HG02610 (cell line): ENCODE measurements around the gene CDH23.

Experiments
- ATAC-seq: cut with Tn5 transposase; IDR thresholded peaks from one replicate; pipeline ENCODE4 v1.9.1; 2021; ENCODE audit warnings: mild to moderate bottlenecking, moderate library complexity; ENCODE audit not compliant: unreplicated experiment

Gene CDH23

DNA sequence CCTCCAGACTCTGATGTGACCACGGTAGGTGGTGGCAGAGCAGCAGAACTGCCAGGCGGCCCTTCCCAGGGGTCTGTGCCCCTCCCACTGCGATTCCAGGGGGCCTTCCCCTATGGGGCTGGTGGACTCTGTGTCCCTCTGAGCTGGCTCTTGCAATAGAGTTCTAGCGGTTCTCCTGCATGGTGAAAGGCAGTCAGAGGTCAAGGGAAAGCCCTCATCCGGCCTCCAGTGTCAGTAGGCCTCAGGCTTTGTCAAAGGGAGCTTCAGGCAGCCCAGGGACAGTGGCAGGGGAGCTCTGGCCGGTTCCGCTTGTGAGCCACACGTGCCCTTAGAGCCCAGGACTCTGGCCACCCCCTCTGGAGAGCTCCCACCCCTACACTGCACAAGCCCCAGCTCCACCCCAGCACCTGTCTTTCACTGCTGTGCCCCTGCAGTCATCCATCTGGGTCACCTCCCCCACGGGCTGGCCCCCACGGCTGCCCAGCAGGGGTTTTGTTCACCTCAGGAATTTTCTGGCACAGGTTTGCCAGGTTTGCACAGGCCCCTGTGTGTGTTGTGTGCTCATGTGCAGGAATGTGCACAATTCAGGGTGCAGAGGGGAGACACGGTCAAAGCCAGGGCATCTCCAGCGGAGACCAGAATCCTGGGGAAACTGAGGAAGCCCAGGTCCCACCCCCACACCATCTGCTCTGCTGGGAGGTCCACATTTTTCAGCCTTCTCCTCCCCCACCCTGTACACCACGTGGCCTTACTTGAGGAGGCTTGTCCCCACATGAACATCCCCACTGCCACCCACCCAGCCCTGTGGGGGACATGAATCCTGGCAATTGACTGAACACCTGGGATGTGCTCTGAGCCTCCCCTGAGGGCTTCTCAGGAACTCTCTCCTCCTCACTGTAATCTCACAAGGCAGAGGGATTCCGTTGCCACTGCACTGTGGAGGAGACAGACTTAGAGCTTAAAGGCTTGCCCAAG is 299.1 kb downstream of the CDH23 start:
- ATAC-seq = no peak

DNA sequence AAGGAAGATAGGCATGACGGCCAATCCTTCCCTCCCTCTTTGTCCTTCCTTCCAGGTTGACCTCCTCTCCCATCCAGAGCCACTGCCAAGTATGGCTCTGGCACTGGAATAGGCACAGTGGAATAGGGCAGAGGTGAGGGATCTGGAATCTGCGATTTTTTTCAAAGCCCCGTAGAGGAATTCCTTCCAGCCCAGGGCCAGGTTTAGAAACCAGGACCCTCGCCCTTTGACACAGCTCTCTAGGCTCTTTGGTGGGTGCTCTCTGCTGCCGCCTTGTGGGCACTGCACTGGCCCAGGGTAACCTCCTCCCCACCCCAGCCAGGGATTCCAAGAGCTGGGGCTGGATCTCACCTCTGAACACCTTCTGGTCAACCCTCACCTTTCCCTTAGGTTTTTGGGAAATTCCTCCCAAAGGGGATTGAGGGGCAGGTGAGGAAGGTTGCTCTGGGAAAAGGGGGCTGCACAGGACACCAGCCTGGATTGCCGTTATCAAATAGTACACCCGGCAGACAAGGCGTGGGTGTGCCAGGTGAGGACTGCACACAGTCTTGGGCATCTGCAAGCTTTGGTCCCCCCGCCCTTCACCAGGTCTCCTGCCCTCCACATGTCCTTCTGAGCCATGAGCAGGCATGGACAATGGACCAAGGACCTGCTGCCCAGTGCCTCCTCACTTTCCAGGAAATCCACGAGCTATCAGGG is 300.1 kb downstream of the CDH23 start:
- no peak for ATAC-seq

DNA sequence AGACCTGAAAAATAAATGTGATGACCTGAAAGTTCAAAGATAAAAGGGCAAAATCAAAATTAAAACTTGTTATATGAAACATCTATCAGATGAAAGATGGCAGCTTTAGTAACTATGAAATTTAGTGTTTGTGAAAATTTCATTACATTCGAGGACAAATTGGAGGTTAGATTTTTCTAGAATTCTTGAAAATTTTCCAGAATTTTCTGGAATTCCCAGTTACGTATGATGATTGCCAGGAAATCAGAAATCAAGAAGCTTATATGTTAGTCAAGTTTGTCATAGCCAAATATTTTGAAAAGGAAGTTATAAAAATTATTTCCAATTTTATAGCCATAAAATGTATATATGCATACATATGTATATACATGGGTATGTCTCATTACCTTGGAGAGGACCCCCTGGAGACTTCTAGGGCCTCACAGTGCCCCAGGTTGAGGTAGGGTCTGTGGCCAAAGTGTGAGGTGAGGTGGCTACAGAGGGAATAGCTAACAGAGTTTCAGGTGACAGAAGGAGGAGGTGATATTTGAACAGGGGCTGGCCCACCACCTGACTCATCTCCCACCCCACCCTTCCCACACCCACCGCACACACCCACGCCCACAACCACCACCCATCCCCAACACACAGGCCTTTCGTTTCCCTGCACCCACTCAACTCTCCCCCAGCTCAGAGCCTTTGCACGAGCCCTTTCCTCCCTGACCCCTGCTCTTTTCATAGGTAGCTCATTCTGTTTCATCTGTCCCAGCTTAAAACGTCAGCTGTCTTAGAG is 301.4 kb downstream of the CDH23 start:
- no peak for ATAC-seq

DNA sequence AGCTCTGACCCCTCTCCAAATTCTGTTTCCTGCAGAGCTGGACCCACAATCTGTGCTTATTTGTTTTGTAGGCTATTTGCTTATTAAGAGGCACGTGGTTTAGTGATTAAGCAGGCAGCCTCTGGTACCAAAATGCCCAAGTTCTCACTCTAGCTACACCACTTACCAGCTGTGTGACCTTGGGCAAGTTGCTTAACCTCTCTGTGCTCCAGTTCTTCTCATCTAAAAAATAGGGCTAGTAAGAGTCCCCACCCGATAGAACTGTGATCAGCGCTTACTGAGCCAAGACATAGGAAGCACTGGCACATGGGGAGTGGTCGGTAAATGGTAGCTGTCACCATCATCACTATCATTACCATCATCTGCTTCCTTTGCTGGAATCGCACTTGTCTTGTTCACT is 302.0 kb downstream of the CDH23 start:
- ATAC-seq = no peak

DNA sequence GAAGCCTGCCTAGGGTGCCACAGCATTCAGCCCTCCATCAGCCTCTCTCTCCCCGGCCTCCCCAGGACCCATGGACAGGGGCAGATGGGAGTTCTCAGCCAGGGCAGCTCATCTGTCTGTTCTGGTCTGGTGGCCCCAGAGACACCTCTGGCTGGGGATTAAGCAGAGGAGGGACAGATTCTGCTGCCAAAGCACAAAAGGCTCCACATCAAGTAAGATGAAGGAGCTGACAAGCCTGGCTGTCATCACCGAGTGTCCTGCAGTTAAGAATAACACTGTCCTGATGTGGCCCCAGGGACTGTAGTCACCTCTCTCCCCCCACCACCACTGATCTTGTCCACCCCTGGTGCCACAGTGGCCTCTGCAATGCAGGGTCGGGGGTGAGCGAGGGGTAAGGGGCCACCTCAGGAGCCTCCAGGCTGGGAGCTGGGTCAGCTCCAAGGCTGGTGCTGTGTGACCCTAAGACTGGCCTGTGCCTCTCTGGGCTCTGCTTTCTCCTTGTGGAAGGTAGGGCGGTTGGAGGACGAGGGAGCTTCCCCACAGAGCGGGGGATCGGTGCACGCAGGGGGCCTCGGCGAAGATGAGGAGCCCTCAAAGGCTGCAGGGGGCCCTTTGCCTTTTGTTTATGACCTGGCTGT is 304.1 kb downstream of the CDH23 start:
- ATAC-seq = no peak

DNA sequence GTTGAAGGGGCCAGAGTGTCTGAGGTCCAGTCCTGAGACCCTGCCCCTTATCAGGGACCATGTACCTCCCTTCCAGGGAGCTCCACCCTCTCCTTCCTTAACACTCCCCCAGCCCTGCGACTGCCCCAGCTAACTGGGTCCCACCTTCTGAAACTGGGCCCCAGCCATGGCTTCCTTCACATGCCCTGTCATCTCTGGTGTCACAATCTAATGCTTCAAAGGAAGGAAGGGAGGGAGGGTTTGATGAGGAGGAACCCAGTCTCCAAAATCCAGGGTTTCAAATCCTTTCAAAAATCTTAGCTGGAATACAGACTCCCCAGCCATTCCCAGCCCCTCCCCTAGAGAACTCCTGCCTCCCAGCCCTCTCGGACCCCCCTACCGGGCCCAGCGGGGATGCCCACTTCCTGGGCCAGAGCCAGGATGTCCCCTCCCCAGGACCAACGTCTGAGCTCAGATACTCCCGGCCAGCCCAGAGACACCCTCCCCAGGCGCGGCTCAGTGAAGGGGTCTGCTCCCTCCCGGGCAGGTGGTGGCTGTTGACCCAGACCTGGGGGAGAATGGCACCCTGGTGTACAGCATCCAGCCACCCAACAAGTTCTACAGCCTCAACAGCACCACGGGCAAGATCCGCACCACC is 304.9 kb downstream of the CDH23 start:
- ATAC-seq = no peak

DNA sequence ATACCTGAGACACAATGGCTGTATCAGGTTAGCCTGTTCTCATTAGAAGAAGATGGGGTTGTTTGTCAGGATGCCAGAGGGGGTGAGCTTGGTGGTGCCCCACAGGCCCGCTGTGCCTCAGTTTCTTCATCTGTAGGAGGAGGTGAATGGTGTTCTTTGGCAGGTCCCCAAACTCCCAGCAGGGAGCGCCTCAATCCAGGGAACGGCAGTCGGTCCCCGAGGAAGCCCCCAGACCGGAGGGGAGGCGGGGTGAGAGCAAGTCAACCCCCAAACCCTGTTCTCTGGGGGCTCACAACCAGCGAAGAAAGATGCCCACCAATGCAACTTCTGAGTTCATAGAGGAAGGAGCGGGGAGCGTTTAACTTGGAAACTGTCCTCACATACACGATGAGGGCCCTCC is 306.9 kb downstream of the CDH23 start:
- ATAC-seq = no peak

DNA sequence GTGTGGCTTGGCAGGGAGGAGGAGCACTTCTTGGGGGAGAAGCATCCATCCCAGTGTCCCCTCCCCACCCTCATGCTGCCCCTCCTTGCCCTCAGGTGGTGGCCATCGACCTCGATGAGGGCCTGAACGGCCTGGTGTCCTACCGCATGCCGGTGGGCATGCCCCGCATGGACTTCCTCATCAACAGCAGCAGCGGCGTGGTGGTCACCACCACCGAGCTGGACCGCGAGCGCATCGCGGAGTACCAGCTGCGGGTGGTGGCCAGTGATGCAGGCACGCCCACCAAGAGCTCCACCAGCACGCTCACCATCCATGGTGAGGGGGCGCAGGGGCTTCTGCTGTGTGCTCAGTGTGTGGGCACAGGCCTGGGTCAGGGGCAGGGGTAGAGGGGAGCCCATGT is 308.1 kb downstream of the CDH23 start:
- ATAC-seq = no peak

DNA sequence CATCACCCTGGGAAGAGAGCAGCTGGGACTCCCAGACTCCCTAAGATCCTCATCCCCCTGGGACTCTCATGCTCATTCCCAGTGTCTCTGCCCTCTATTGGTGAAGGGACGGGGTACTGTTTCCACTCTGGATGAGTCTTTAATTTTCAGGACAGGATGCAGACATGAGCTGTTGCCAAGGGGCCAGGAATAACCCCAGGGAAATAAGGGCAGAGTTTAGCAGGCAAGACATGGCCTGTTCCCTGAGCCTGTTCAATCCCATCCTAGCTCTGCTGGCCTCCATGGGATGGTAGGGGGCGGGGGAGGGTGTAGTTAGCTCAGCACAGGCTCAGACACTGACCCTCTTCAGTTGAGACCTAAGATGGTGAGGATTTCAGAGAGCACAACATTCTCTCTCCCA is 308.9 kb downstream of the CDH23 start:
- no peak for ATAC-seq

DNA sequence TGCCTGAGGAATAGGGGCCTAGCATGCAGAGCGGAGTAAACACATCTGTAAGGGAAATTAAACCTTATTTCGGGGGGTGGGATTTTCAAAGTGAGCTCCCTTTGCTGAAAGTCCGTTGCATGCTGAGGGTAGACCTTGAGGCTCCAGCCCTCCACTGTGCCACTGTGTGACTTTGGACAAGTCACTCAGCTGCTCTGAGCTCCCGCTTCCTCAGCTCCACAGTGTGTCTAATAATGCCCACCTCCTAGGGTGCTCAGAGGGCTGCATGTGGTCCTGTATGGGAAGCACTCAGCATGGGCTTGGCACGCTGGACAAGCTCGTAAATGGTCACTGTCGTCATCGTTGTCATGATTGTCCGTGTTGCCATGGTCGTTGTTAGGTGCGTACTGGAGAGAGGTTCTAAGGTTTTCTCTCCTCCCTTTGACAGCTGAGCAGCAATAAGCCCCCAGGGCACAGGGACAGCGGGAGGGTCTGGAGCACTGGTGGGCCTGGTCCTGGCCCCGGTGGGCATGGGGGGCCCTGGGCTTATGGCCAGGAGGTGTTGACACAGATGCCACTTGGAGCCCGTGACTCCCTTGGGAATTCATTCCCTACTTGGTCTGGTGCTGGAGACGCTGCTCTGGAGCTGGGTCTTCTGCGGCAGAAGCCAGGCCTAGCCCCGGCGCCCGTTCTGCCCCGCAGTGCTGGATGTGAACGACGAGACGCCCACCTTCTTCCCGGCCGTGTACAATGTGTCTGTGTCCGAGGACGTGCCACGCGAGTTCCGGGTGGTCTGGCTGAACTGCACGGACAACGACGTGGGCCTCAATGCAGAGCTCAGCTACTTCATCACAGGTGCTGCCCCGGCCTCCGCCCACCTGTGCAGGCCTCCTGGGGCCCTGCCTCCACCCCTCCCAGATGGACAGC is 309.7 kb downstream of the CDH23 start:
- ATAC-seq = no peak

DNA sequence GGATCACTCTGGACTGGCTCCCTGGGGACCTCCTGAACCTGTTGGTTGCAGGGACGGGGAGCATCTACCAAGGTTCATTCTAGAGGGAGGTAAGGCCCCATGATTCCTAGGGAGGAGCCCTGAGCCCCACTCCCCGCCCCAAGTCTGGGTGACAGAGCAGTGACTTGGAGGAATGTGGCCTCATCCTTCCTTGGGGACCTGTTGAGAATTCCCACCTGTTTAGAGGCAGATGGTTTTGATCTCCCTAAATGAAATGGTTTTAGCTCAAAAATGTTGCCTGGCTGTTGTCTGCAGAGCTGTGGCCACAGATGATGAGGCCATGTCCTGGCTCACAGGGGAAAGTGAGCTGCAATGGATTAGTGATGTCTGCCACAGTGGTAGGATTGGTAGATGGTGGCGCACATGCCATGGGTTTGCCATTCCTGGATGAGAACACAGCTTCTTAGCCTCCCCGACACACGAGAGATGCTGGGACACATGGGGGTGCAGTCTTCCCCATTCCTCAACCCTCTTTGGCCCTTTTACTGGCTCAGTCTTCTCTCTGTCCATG is 310.6 kb downstream of the CDH23 start:
- ATAC-seq = no peak

DNA sequence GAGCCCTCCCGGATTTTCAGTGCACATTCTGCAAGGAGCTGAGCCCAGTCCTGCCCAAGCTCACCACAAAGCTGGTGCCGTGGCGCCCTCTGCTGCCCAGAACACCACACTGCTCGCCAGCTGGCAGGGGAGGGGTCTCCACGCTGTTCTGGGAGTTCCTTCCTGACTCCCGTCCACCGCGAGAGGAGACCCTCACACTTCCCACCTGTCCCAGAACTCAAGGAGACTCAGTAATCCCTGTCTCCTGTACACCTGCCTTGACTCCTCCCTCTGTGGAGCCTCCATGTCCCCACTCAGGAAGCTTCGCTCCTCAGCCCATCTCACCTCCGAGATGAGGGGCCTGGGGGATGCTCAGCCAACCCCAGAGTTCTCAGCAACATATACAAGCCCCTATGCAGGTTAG is 311.6 kb downstream of the CDH23 start:
- no peak for ATAC-seq

DNA sequence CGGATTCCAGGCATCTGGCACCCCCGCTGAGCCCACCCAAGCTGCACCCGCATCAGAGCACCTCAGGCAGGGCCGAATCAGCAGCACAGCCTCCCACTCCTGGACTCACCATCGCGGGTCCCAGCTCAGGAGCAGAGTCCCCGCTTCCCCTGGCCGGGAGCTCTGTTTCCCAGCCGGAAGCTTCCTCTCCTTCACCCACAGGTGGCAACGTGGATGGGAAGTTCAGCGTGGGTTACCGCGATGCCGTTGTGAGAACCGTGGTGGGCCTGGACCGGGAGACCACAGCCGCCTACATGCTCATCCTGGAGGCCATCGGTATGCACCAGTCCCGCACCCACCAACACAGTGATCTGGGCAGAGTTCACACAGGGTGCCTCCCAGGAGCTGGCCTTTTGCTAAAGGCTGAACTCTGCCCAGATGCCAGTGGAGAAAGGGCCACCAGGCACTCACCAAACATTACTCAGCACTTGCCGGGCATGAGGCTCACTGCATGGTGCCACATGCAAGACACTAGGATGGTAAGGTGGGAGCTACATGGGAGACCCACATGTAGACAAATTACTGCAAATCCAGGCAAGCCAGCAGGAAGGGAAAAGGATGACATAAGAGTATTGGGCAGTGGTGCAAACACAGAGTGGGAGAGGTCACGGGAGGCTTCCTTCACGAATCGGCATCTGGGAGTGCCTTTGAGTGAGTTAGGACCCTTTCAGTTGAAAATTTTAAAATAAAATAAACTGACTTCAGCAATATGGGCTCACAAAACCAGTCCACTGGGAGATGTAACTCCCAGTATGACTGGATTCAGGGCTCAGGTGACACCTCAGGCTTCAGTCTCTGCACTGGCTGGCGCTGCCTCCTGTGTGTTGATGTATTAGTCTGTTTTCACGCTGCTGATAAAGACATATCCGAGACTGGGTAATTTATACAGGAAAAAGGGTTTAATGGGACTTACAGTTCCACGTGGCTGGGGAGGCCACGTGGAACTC is 312.5 kb downstream of the CDH23 start:
- no peak for ATAC-seq

DNA sequence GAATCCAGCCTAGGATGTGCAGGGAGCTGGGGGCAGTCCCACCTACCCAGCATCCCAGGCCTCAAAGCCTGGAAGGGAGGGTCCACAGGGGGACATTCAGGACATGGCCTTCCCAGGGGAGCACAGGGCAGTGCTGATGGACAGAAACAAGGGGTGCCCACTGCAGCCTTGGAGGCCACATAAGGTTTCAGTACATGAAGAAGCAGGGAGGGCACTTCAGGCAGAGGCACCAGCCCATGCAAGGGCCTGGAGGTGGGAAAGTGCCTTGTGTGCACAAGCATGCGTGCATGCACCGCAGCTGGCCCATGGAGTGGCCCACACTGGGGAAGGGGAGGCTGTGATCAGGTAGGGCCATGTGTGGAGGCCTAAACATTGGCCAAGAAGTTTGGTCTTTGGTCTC is 313.8 kb downstream of the CDH23 start:
- ATAC-seq = no peak

DNA sequence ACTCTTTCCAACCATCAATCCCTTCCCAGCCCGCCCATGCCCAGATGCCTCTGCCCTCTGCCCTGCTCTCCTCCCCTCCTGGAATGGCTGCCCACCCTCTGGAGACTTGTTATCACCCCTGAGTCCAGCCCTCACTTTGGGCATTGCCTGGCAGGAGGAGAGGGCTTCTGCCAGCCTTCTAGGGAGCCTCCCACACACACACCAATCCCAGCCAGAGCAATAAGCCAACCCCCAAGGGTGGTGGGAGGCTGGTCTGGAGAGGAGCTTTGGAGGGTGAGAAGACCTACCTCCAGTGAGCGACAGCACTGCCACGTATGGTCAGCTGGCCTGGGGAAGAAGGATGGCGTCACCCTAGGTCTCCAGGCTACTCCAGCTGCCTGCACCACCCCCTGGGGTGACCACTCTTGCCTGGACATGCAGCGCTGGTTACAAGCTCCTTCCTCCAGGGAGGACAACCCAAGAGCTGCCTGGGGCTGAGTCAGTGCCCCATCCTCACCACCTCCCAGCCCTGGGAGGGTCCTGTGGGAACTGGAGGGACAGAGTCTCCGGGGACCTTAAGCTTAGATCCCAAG is 314.4 kb downstream of the CDH23 start:
- no peak for ATAC-seq

DNA sequence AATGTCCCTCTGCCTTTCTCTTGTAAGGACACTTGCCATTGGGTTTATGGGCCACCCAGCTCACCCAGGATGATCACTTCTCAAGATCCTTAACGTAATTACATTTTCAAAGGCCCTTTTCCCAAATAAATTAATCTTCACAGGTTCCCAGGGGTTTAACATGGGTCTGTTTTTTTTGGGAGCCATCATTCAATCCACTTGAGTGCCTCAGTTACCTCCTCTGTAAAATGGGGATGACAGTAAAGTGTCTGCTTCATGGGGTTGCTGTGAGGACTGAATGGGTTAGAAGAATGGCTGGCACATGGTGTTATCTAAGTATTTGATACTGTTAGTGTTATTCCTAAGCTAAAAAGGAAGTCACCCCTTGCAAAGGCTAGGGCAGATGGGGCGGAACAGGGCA is 315.4 kb downstream of the CDH23 start:
- ATAC-seq = no peak

DNA sequence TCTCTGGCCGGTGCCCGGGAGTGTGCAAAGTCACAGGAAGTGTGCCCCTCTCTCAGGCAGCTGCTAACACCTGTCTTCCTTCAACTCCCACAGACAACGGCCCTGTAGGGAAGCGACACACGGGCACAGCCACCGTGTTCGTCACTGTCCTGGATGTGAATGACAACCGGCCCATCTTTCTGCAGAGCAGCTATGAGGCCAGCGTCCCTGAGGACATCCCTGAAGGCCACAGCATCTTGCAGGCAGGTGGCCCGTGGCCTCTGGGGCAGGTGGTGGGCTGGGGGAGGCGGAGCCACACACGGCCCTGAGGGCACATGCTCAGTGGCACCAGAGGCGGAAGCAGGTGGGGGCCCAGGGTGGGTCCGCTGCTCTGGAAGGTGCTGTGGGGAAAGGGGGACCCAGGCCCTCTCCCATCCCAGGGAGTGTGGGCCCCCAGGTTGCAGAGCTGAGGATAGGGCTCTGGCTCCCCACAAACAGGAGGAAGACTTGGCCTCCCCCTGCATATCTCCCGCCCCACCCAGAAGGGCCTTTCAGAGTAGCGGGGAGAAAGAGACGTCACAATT is 315.9 kb downstream of the CDH23 start:
- no peak for ATAC-seq
